Putamen (tissue), 1 donor: Measurements from ENCODE around the gene SP140.
"Not testable (repeated sequence)": the region's sequence is repeated elsewhere in the genome, so short reads cannot be mapped to it uniquely, and the experiment has no call there.

Source experiments
- DNase-seq: peaks from one replicate; pipeline ENCODE4 v3.0.0-alpha.2; 2016; ENCODE audit warnings: low spot score

The SP140 gene

GRCh38 chr2:230326453-230327417 is 101.2 kb downstream of the SP140 start, which contains the start of gene SP140L:
Gene SP140L (plus strand): TSS chr2:230327193. CDS start chr2:230327270, 77 bp downstream.
- peak; percentile 17 for DNase-seq

- no peak for DNase-seq
Observed at GRCh38 chr2:230327418-230328154, 102.0 kb downstream of the SP140 start.

DNA sequence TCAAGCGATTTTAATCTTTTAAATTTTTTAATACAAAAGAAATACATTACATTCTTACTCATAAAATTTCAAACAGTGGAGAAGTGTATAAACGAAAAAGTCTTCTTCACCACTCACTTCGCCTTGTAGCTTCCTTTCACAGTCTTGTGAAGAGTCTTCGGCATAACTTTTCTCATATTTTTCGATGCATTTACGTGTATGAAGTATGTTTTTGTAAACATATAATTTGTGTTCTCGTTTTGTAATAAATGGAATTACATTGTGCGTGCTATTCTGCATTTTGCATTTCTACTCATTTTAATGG is 102.6 kb downstream of the SP140 start:
- DNase-seq, result no peak

DNA sequence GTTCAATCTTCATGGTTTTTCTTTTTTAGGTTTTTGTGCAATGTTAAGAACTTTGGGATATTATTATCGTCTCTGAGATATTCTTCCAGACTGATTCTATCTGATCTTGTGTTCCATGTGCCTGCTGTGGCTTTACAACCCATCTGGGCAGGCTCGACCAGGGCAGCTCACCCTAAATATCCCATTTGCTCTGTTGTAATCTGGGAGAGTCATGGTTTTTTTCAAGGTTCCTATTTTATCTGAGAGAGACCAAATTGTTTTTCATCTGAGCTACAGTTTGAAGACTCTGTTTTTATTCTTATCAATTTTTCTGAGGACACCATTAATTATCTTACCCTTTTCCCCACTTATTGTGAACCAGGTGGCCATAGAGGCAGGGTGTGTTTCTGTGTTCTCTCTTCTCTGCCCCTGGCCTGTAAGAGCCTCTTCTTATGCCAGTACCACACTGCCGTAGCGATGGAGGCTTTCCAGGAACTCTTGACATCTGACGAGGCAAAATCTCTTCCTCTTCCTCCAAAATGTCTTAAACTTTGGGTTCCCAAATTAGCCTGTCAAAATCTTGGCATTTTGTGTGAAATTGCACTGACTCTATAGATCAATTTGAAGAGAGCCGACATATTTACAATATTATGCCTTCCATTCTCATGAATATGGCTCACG is 104.5 kb downstream of the SP140 start:
- DNase-seq, result no peak

GRCh38 chr2:230330725-230331124 is 105.2 kb downstream of the SP140 start:
- DNase-seq, result no peak

DNA sequence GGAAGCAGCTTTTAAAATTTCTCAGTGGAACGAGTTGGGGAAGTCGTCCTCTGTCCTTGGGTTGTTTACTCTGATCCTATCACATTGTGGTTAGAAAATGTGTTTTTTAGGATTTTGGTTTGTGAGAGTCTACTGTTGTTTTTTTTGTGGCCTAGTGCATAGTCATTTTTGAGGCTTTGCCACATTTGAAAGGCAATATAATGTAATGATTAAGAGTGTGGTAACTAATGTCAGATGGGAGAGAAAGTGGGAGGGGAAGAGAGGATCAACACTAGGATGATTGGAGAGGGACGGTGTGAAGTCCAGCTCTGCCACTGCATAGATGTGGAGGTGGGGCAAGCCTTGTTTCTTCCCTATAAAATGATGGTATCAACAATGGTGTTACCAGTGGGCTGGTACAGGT is 109.9 kb downstream of the SP140 start:
- no peak for DNase-seq

DNA sequence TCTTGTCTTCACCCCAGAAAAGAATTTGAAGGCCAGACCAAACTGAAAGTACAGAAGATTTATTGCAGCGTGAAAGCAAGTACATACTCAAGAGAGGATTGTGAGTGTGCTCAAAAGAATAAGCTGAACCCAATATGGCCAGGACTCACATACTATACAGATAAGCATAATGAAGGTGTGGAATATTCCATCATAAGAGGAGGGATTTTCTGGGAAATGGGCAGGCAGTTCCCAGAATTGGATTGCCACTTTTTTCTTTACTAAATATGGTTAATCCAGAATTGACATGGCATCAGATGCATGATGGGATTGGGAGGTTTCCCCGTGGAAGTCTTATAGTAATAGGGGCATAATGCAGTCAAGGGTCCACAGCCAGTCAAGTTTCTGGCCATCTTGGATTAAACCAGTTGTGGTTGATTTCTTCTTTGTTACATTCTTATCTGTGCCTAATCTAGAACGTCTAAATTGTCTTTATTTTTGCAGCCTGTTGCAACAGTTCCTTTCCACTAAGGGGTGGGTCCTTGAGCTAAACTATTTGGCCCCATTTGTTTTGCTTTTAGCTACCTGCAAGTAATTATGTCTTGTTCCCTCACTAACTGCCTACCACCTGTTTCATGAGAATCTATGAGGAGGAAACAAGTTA is 110.4 kb downstream of the SP140 start:
- DNase-seq, result no peak

DNA sequence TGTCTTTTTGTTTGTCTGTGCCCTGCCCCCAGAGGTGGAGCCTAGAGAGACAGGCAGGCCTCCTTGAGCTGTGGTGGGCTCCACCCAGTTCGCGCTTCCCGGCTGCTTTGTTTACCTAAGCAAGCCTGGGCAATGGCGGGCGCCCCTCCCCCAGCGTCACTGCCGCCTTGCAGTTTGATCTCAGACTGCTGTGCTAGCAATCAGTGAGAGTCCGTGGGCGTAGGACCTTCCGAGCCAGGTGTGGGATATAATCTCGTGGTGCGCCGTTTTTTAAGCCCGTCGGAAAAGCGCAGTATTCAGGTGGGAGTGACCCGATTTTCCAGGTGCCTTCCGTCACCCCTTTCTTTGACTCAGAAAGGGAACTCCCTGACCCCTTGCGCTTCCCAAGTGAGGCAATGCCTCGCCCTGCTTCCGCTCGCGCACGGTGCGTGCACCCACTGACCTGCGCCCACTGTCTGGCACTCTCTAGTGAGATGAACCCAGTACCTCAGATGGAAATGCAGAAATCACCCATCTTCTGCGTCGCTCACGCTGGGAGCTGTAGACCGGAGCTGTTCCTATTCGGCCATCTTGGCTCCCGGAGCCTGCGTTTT is 116.5 kb downstream of the SP140 start:
- DNase-seq, result not testable (repeated sequence)

DNA sequence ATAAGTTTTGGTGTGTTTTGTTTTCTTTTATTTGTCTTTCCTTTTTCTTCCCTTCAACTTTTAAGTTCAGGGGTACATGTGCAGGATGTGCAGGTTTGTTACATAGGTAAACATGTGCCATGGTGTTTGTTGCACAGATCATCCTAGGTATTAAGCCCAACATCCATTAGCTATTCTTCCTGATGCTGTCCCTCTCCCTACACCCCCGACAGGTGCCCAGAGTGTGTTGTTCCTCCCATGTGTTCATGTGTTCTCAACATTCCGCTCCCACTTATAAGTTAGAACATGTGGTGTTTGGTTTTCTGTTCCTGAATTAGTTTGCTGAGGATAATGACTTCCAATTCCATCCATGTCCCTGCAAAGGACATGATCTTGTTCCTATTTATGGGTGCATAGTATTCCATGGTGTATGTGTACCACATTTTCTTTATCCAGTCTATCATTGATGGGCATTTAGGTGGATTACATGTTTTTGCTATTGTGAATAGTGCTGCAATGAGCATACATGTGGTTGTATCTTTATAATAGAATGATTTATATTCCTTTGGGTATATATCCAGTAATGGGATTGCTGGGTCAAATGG is 117.6 kb downstream of the SP140 start:
- DNase-seq, result not testable (repeated sequence)

DNA sequence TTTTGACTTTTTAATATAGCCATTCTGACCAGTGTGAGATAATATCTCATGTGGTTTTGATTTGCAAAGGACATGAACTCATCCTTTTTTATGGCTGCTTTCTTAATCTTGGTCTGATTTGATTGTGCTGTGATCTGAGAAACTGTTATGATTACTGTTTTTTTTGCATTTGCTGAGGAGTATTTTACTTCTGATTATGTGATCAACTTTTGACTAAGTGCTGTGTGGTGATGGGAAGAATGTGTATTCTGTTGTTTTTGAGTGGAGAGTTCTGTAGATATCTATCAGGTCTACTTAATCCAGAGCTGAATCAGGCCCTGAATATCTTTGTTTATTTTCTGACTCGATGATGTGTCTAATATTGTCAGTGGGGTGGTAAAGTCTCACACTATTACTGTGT is 118.2 kb downstream of the SP140 start:
- DNase-seq, result no peak

DNA sequence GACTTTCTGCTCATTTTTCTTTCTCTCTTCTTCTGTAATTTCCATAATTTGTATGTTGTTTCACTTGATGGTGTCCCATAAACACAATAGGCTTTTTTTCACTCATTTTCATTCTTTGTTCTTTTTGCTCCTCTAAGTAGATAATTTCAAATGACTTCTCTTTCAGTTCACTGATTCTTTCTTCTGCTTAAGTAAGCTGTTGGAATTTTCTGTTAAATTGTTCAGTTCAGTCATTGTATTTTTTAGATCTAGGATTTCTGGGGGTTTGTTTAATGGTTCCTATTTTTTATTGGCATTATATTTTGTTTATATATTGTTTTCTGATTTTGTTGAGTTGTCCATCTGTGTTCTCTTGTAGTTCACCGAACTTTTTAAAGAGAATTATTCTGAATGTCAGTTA is 120.9 kb downstream of the SP140 start:
- no peak for DNase-seq

DNA sequence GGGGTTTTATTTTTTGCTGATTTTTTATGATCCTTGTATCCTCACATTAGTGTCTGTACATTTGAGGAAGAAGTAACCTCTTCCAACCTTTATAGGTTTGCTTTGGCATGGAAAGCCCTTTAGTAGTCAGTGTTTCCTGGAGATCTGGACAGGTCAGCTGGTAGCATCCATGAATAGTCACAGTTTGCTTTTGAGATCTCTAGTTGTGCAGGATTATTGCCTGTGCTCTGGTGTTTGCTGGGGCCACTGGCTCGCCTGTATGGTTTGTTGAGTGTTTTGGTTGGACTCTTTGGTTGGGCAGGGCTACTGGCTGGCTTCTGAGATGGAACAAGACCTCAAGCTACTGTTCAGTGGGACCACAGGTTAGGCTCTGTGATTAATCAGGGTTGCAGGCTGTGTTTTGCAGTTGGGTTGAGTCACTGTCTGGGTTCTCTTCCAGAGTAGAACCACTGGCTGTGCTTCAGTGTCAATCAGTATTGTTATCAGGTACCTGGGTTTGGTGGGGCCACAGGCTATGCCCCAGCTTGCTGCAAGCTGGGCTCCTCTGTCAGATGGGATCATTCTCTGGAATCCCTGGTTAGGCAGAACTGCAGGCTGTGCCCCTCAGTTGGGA is 121.5 kb downstream of the SP140 start:
- no peak for DNase-seq

- DNase-seq, result no peak
Observed at GRCh38 chr2:230347659-230348305, 122.2 kb downstream of the SP140 start.

GRCh38 chr2:230348787-230349186 is 123.3 kb downstream of the SP140 start:
- no peak for DNase-seq

GRCh38 chr2:230356084-230356483 is 130.5 kb downstream of the SP140 start:
- no peak for DNase-seq

DNA sequence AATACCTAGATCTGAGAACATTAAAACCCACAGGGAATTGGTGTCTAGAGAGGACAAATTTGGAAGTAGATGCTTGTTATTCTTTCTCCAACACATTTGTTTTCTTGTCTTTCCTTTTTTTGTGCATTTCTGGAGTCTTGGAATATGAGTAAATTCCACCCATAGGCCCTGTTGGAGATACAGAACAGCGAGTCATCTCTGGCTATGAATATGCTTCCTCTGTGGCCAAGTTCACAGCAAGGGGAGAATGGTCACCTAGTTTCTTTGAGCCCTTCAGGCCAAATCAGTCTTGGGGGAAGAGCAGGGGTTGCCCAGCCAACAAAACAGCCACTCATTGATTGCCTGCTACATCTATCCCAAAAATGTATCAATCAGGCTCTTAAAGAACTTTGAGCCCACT is 132.8 kb downstream of the SP140 start:
- DNase-seq, result no peak

- no peak for DNase-seq
Observed at GRCh38 chr2:230360028-230360427, 134.5 kb downstream of the SP140 start.

DNA sequence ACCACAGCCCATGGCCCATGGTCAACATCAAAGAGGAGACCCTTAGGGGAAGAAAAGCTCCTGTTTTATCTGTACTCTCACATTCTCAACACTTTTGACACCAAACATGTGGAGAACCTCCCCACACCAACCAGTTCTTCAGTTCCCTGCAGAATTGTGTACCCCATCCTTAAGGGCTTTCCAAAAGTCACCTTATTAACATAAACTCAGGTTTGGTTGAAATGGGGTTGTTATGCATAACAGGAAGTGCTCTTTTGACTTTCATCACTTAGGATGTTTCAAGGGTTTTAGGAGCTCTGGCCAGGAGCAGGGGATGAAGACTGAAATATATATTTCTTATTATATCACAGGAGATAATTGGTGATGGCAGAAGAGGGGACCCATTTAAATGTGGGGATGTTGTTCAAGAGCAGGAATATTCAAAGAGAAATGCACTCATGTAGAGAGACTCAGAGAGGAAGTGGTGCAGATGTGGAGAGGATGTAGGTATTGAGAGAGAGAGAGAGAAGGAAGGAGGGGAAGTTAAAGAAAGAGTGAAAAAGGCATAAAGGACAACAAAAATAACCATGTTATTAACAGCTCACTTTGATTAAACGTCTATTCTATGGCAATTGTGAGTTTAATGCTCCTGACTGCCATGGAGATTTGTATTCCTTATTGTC is 136.6 kb downstream of the SP140 start:
- no peak for DNase-seq
